Liver (tissue), 9 donors: ENCODE results near the gene ZNF622. TPM values are rescaled to one million over a fixed set of nuclear protein-coding genes. Genes with fewer than 3 reads are reported as not detected.
"Not testable (repeated sequence)": the region's sequence is repeated elsewhere in the genome, so short reads cannot be mapped to it uniquely, and the experiment has no call there.

Experiments
- DNase-seq: peaks from one replicate; pipeline ENCODE4 v3.0.0-alpha.2; 2017; ENCODE audit warnings: low spot score
- H3K27ac ChIP-seq, 2 donors: one replicate each; pipeline ENCODE4 v1.7.0; 2013; ENCODE audit warnings: inconsistent platforms in 2 of 2, low read length in 2 of 2, control low read depth in 1 of 2, low read depth in 1 of 2, mild to moderate bottlenecking in 1 of 2
- H3K27me3 ChIP-seq, 4 donors: one replicate each; pipeline versions ENCODE4 v1.6.1 to v1.7.0; 2013; ENCODE audit warnings: low read length in 3 of 4, inconsistent platforms in 1 of 4, mild to moderate bottlenecking in 1 of 4, moderate library complexity in 1 of 4; ENCODE audit not compliant: control insufficient read depth in 4 of 4, insufficient read depth in 4 of 4
- H3K36me3 ChIP-seq, 4 donors: one replicate each; pipeline versions ENCODE4 v1.6.1 to v1.7.0; 2013; ENCODE audit warnings: low read length in 3 of 4, mild to moderate bottlenecking in 3 of 4, low read depth in 1 of 4, moderate library complexity in 1 of 4; ENCODE audit not compliant: control insufficient read depth in 4 of 4, insufficient read depth in 3 of 4
- H3K4me1 ChIP-seq, 4 donors: one replicate each; pipeline versions ENCODE4 v1.6.1 to v1.7.0; 2013; ENCODE audit warnings: low read length in 3 of 4, mild to moderate bottlenecking in 3 of 4, moderate library complexity in 1 of 4; ENCODE audit not compliant: control insufficient read depth in 4 of 4, insufficient read depth in 4 of 4
- H3K4me3 ChIP-seq, 3 donors: one replicate each; pipeline versions ENCODE4 v1.6.1 to v1.7.0; 2013; ENCODE audit warnings: low read length in 3 of 3, control low read depth in 1 of 3, low read depth in 1 of 3, mild to moderate bottlenecking in 1 of 3
- H3K9ac ChIP-seq, 2 donors: one replicate each; pipeline ENCODE4 v1.7.0; 2013; ENCODE audit warnings: low read length in 2 of 2, mild to moderate bottlenecking in 2 of 2, moderate library complexity in 2 of 2, control low read depth in 1 of 2, low read depth in 1 of 2
- H3K9me3 ChIP-seq, 4 donors: one replicate each; pipeline versions ENCODE4 v1.6.1 to v1.7.0; 2013; ENCODE audit warnings: low read length in 3 of 4; ENCODE audit not compliant: control insufficient read depth in 4 of 4
- EGR1 ChIP-seq, 2 donors: IDR thresholded peaks; 2 replicates each; pipeline ENCODE4 v1.6.1; 2016 to 2018; ENCODE audit warnings: antibody characterized with exemption in 2 of 2, low read depth in 2 of 2
- JUND ChIP-seq, 2 donors: IDR thresholded peaks; 2 replicates each; pipeline ENCODE4 v1.6.1; 2016; ENCODE audit warnings: antibody characterized with exemption in 2 of 2
- RAD21 ChIP-seq, 2 donors: IDR thresholded peaks; 2 replicates each; pipeline ENCODE4 v1.6.1; 2016; ENCODE audit warnings: antibody characterized with exemption in 2 of 2, mild to moderate bottlenecking in 2 of 2
- SP1 ChIP-seq: IDR thresholded peaks from 2 replicates; pipeline ENCODE4 v1.6.1; 2018; ENCODE audit warnings: antibody characterized with exemption, mild to moderate bottlenecking
- YY1 ChIP-seq: IDR thresholded peaks from 2 replicates; pipeline ENCODE4 v1.6.1; 2016; ENCODE audit warnings: antibody characterized with exemption, mild to moderate bottlenecking
- WGBS: extraction: QIAGEN DNeasy Blood & Tissue Kit; methylation state at CpG from one replicate; pipeline ENCODE4 v1.1.7; 2013; 5-methylcytosine and 5-hydroxymethylcytosine counted together
- polyA plus RNA-seq, 2 donors: library from polyadenylated mRNA; stranded (reverse) in 1 of 2; unstranded in 1 of 2; fragments of 200-250 nt in 1 of 2; fragments of >200 nt in 1 of 2; fragmentation: Nextera tagmentation in 1 of 2; extraction: Ambion mirVana in 1 of 2; gene quantifications; one replicate each; pipeline versions ENCODE4 v1.2.1 to v1.2.3, GENCODE V29; 2013 to 2015
- total RNA-seq, 2 donors: library from RNA; depleted of rRNA; stranded (reverse); fragments of >200 nt; gene quantifications; one replicate each; pipeline ENCODE4 v1.2.3, GENCODE V29; 2014
- TF ChIP-seq, protein P1 (sequence below): IDR thresholded peaks from 2 replicates; pipeline ENCODE4 v1.6.1; 2016; ENCODE audit warnings: antibody characterized with exemption
- TF ChIP-seq, protein P2 (sequence below): fragments of 150-350 bp; IDR thresholded peaks from 2 replicates; pipeline ENCODE4 v1.5.1; 2017; ENCODE audit warnings: improper control_type of control experiment, low read depth, low read length; ENCODE audit not compliant: missing input control
- donor health status: healthy.
- donor health status: healthy.
- donor health status: healthy.
- donor health status: healthy.
- donor health status: healthy.

The ZNF622 gene
- total and polyA plus RNA-seq, 4 donors = 12.8 to 18.7 (median 16.4) TPM

DNA sequence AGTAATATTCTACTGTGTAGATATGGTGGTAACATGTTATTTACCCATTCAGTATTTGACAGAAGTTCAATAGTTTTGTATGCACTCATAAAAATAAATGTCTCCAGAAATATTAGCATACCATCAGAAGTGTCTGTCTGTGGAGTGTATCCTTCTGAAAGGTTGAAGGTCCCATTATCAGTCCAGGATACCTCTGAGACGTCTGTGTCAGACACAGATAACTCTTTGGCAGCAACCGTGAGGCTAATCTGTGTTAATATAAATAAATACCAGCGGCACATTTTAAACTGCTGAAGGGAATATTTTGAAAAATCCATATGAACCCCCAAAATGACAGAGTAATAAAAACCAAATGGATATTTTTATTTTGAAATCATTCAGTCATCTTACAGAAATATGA lies 11.9 kb upstream of the ZNF622 start:
- Histone ChIP-seq H3K4me1 (no peaks in the 10 kb centered on the region), H3K36me3 (peaks cover 0 to 7% (median 4%) of the 10 kb centered on the region in 4 donors), H3K27ac (no peak overlapping the region), H3K9me3 (no peaks in the 10 kb centered on the region), H3K4me3 (no peak overlapping the region), H3K9ac (no peak overlapping the region), H3K27me3 (no peaks in the 10 kb centered on the region)
- no peak for DNase-seq
- WGBS = 71% methylated on average over 3 of the region's 3 CpGs
- no peak for TF ChIP-seq JUND (IDR thresholded peaks at IDR 0.05)
- TF ChIP-seq, protein P1, sequence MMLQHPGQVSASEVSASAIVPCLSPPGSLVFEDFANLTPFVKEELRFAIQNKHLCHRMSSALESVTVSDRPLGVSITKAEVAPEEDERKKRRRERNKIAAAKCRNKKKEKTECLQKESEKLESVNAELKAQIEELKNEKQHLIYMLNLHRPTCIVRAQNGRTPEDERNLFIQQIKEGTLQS = no peak
- no peak for TF ChIP-seq EGR1 (IDR thresholded peaks at IDR 0.05; ENCODE audit: low read depth in 2 of 2)
- no peak for TF ChIP-seq RAD21 (IDR thresholded peaks at IDR 0.05)

DNA sequence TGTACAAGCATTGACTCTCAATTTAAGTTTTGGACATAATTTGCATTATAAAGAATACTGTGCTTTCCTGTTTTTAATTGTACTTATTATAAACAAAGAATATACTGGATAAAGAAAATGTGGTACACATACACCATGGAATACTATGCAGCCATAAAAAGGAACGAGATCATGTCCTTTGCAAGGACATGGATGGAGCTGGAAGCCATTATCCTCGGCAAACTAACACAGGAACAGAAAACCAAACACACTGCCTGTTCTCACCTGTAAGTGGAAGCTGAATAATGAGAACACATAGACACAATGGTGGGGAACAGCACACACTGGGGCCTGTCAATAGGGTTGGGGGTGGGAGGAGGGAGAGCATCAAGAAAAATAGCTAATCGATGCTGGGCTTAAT lies 10.8 kb upstream of the ZNF622 start:
- H3K4me3 ChIP-seq, H3K27me3 ChIP-seq, DNase-seq, H3K36me3 ChIP-seq, H3K9me3 ChIP-seq, H3K9ac ChIP-seq, H3K27ac ChIP-seq, H3K4me1 ChIP-seq: not testable (repeated sequence)
- 96% methylated on average over 3 of the region's 3 CpGs for WGBS

DNA sequence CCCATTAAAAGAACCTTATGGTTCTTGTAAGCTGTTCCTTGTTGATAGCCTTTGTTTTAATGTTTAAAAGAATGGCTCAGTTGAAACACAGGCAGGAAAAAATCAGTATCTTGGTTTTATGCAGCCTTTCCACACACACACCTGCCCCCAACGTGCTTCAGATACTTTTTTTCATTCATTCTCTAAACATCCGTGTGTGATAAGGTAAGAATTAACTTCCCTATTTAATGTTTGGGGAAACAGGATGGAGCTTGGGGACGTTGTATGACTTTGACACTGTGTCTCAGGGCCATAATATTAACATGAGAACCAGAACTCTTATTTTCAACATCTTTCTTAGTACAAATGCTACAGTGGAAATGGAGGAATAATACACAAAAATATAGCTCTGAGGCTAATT lies 5.8 kb upstream of the ZNF622 start:
- H3K27ac ChIP-seq = no peak overlapping the region
- TF ChIP-seq RAD21 (IDR thresholded peaks at IDR 0.05) (no peak), YY1 (no peak)
- TF ChIP-seq, protein P2, sequence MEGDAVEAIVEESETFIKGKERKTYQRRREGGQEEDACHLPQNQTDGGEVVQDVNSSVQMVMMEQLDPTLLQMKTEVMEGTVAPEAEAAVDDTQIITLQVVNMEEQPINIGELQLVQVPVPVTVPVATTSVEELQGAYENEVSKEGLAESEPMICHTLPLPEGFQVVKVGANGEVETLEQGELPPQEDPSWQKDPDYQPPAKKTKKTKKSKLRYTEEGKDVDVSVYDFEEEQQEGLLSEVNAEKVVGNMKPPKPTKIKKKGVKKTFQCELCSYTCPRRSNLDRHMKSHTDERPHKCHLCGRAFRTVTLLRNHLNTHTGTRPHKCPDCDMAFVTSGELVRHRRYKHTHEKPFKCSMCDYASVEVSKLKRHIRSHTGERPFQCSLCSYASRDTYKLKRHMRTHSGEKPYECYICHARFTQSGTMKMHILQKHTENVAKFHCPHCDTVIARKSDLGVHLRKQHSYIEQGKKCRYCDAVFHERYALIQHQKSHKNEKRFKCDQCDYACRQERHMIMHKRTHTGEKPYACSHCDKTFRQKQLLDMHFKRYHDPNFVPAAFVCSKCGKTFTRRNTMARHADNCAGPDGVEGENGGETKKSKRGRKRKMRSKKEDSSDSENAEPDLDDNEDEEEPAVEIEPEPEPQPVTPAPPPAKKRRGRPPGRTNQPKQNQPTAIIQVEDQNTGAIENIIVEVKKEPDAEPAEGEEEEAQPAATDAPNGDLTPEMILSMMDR = no peak
- no peak overlapping the region for H3K4me3 ChIP-seq
- no peaks in the 10 kb centered on the region for H3K9me3 ChIP-seq
- 59% methylated on average over 3 of the region's 3 CpGs for WGBS
- peaks cover 2 to 15% (median 8%) of the 10 kb centered on the region in 4 donors for H3K4me1 ChIP-seq
- no peaks in the 10 kb centered on the region for H3K27me3 ChIP-seq
- H3K9ac ChIP-seq = no peak overlapping the region
- peaks cover 0 to 2% (median 0%) of the 10 kb centered on the region in 4 donors for H3K36me3 ChIP-seq
- DNase-seq = no peak

DNA sequence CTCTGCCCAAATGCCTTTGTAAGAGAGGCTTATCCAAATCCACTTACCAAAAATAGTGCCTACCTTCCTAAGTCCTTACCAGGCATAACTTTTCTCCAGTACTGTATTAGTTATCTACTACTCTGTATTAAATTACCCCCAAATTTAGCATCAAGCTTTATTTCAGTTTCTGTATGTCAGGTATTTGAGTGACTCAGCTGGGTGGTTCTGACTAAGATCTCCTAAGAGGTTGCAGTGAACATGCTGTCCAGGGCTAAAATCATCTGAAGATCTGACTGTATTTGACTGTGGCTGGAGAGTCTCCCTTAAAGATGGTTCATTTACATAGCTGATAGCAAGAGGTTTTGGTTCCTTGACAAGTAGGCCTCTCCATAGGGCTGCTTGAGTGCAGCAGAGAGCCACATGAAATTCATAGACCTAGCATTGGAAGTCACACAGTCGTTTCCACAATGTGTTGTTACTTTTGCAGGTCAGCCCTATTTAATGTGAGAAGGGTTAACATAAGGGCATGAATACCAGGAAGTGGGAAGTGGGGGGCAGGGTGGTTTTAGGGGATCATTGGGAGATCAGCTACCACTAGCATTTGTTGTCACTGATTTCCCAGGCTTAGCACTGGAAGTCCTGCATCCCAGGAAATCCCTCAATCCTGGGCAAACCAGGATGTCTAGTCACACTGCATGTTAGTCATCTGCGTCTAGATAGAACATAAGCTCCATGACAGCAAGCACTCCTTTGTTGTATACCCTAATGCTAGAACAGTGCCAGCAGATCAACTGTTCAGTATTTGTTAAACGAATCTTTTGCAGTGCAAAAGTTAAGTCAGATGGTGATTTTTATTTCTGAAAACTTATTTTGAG lies 2.0 kb upstream of the ZNF622 start:
- Histone ChIP-seq H3K4me1 (peaks cover 2 to 38% (median 22%) of the 10 kb centered on the region in 4 donors), H3K9ac (no peak overlapping the region), H3K27me3 (no peaks in the 10 kb centered on the region), H3K36me3 (peaks cover 4 to 7% (median 5%) of the 10 kb centered on the region in 4 donors), H3K27ac (no peak overlapping the region), H3K9me3 (no peaks in the 10 kb centered on the region), H3K4me3 (no peak overlapping the region)
- DNase-seq = no peak
- no peak for TF ChIP-seq SP1
- WGBS = 70% methylated on average over 3 of the region's 3 CpGs
